NCI-H1048 (cell line): Measurements from ENCODE around the gene IZUMO4.

Experiments used
- DNase-seq: peaks from one replicate; lab custom pipeline; 2025; lab: John Stamatoyannopoulos, UW

IZUMO4 gene

DNA sequence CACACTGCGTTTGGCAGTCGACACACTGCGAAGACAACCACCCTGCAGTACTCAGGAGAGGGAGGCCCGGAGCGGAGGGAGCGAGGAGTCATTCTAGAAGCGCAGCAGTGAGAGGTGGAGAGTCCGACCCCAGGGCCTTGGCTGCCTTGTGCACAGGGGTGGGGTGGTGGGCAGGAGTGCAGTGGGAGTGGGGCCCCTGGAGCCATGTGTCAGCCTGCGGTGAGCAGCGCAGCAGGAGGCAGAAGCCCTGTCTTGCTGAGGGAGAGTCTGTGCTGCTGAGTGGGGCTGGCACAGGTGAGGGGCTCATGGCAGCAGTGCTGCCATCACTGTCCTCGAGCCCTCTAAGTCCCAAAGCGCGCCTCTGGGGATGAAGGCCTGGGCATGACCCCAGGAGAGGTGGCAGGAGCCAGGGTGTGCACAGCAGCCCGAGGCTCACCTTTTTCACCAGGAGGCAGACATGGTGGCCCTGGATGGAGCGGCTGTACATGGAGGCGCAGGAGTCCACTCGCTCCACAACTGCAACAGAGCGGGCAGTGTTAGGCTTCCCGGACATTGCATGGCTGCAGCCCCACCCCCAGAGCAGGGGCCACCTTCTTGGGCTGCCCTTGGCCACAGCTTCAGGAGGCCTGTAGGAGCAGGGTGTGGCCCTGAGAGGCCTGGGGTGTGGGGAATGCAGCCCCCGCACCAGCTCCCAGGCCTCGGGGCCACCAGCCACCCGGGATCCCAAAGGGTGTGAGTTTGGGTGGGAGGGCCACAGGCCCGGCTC lies 11.7 kb downstream of the IZUMO4 start:
- DNase-seq, result no peak

- no peak for DNase-seq
Measured at GRCh38 chr19:2109046-2109864, 12.5 kb downstream of the IZUMO4 start.

GRCh38 chr19:2110822-2111221 lies 14.1 kb downstream of the IZUMO4 start:
- no peak for DNase-seq

DNA sequence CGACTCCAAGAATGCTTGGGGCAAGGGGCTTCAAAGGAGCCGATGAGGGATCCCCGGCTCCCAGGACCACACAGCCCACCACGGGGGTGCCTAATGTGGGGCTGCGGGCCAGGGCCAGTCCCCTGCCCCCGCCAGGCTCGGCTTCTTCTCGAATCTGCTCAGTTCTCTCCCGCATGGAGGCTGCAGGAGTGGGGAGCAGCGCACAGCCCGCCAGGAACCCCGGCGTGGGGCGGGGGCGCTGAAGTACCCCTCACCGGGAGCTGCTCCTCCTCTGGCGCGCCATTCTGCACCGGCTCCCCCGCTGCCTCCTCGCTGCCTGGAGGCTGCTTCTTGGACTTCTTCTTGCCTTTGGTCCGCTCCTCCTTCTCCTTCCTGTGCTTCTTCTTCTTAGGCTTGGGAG lies 14.7 kb downstream of the IZUMO4 start:
- DNase-seq, result no peak

GRCh38 chr19:2111886-2112285 lies 15.2 kb downstream of the IZUMO4 start:
- no peak for DNase-seq

DNA sequence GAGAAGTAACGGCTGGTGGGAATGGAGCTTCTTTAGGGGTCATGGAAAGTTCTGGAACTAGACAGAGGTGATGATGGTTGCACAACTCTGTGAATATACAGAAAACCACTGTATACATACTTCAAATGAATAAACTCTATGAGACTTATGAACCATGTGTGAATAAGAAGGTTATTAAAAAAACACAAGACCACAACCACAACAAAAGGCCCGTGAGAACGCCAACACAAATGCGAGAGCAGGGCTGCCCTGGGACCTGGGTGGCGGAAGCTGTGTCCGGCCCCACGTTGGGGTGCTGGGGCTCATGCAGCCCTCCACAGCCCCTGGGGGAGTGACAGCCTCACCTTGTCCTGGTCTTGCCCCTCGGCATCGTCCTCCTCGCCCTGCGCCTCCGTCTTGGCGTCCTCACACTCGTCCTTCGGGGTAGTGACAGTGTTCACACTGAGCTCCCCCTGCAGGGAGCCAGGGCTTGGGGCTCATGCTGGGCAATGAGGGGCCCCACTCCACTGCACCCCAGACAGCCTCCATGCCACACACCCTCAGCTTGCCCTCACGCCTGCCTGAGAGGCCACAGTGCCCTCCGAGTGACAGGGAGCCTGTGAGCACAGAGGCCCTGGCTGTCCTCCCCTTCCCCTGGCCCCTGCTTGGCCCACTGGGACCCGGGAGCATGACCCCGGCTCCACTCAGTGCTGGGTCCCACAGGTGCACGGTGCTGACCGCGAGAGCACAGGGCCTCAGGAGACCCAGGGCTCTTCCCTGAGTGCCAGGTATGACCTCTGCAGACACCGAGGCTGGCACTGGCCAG lies 16.0 kb downstream of the IZUMO4 start:
- DNase-seq, result no peak

DNA sequence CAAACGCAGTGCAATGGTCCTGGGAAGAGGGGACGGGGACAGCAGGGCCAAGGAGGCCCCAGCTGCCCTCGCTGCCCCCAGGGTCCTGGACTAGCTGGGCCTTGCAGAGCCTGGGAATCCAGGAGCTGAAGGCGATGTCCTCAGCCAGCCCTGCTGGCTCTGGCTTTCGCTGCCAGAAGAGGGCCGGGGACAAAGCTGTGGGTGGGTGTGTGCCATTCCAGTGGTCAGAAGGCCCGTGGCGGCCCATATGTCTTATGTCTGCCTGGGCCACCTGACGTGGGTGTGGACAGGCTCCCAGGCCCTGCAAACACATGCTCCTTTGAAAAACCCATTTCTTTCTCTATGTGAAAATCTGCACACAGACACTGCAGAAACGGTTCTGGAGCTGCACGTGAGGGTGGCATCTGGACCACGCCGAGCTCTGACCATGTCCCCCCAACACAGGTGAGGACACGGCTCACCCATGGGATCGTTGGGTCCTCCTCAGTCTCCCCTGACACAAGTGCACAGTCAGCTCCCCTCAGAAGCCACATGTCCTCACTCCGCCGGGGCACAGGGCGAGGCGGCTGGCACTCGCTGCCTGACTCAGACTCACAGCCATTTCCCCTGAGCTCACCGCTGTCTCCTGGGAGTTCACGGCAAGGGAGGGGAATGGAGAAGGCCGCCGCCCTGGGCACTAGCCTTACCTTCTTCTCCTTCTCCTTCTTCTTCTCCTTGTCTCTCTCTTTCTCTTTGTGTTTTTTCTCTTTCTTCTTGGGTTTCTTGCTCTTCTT lies 16.9 kb downstream of the IZUMO4 start:
- DNase-seq, result no peak

DNA sequence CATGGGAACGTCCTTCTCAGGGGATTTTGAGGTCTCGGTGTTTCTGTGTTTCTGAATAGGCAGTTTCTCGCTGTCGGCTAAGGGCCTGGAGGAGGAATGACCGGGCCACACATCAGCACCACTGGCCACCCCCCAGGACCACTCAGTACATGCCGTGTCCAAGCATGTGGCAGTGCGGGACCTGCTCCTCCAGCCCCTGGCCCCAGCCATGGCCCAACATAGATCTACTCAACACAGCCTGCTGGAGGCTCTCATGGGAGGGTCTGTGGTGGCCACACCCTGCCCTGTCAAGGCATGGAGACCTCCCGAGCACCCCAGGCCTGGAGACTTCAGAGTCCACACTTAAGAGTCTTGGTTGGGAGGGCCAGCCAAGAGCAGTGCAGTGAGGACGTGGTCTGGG lies 17.5 kb downstream of the IZUMO4 start:
- no peak for DNase-seq

DNA sequence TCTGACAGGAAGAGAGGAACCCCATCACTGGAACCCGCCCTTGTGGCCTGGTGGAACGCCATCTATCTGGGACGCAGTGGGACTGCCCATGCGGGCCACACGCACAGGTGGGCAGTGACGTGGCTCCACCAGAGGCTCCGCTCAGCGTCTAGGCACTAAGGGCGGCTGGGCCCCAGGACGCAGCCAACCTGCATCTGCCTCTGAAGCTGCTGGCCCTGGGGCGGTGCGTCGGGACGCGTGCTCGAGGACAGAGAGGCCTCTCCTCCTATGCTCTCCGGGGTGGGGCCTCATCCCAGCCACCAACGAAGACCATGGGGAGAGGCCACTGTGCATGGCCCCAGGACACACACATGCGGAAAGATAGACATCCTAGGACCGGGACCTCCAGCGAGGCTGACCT lies 18.1 kb downstream of the IZUMO4 start:
- DNase-seq, result no peak

GRCh38 chr19:2115324-2115723 lies 18.6 kb downstream of the IZUMO4 start:
- no peak for DNase-seq

- DNase-seq, result no peak
Measured at GRCh38 chr19:2115911-2116426, 19.3 kb downstream of the IZUMO4 start.

DNA sequence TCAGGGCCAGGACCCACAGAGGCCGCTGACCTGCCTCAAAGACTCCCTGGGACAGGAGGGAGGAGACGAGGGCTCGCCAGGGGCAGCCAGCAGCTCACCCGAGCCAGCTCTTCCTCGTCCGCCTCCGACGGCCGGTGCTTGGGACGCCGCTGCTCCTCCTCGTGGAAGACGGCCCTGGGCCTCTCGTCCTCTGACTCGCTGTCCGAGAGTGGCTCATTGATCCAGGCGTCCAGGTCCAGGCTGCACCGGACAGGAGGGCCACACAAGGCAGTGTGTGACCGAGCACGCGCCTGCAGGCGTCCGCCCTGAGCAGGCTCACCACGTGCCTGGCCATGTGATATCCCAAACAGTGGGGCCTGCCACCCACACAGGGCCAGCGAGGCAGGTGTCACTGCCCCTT lies 19.8 kb downstream of the IZUMO4 start:
- no peak for DNase-seq

GRCh38 chr19:2117215-2117960 lies 20.7 kb downstream of the IZUMO4 start:
- DNase-seq, result no peak

- no peak for DNase-seq
Measured at GRCh38 chr19:2118438-2118837, 21.7 kb downstream of the IZUMO4 start.

DNA sequence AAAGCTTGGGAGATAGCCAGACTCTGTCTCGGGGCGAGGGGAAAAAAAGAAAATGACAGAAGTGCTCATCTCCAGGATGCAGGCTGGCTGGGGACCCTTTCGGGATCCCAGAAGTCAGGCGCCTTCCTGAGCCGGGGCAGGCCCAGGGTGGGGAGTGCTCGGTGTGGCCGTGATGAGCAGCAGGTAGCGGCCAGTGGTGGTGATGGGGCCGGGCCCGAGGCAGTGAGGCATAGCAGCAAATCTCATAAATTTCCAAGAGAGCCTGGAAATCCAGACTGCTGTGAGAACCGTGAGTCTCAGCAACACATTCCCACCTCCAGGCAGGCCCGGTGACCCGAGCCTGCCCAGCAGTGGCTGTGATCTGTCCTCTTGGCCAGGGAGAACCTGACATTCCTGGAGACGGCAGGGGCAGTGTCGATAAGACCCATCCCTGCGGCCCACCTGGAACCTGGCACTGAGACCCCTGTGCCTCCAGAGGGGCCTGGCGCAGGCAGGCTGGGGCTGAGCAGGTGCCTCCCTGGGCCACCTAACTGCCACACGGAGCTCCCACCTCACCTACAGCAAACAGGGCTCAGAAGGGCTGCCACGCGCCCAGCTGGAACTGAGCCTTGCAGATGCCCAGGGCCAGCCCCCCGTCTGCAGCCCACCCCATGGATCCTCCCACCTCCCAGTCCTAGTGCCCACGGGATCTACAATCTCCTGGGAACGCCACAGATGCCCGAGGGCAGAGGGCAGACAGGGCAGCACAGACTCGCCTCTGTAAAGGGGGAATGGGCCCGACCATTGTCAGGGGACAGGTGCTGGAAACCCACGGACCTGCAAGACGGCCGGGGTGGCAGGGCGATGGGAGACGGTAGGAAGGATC lies 23.4 kb downstream of the IZUMO4 start:
- DNase-seq, result no peak

DNA sequence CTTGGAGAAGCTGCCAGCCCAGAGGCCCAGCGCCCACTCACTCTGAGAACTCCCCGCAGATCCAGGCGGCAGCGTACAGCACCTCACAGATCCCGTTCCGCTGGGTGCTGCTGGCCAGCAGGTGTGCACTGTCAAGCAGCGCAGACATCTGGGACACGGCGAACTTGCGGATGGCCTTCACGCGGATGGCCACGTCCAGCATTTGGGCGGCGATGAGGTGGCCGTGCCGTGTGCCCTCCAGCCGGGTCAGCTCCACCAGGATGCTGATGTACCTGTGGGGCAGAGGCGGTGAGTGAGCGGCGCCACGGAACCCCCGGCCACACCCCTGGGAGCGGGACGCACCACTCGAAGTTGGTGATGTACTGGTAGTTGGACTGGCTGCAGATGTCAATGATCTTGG lies 24.1 kb downstream of the IZUMO4 start:
- DNase-seq, result no peak

DNA sequence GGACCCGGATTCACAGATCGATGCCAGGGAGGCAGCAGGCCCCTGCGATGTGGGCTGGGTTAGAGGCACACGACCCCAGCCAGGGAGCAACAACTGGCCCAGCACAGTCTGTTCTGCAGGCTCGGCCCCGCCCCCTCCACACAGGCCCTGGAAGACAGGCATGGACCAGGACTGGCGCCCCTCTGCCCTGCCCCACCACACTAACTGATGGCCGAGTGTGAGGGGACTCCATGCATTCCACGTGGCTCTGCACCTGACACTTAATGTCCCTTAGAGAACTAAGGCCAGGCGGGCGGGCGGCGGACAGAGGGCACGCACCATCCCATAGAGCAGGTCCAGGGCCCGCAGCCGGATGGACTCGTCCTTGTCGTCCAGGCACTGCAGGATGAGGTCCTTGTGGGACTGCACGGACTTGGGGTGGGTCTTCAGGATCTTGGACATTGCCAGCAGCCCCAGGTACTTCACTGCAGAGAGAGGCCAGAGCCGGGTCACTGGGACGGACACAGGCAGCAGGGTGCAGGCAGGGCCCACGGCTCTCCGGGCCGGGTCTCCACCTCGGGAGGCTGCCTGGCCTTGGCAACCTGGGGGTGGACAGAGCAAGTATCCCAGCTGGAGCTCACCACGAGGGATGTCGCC lies 24.8 kb downstream of the IZUMO4 start:
- no peak for DNase-seq

DNA sequence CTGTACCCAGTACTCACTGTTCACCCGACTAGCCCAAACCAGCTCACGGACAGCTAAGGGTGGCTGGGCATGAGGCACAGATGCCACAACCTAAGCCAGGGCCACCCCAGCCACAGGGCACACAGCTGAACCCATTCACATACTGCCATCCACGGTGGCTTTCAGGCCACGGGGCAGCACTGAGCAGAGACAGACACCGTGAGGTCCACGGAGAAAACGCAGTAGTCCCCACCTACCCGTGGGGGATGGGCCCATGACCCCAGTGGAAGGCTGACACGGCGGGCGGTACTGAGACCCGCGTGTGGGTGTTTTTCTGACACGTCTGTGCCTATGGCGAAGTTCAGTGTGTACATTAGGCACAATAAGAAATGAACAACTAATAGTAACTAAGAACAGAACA lies 25.5 kb downstream of the IZUMO4 start:
- no peak for DNase-seq

GRCh38 chr19:2122982-2123381 lies 26.3 kb downstream of the IZUMO4 start:
- DNase-seq, result no peak
